Mesothelial cell of epicardium (in vitro differentiated cells): Measurements from ENCODE around the gene CLCN4. TPM values are rescaled to one million over a fixed set of nuclear protein-coding genes. Genes with fewer than 3 reads are reported as not detected.

ENCODE experiments used
- DNase-seq, 2 experiments: peaks; one replicate each; pipeline ENCODE4 v3.0.0; 2021; ENCODE audit warnings: low spot score in 2 of 2; ENCODE audit not compliant: unreplicated experiment in 2 of 2
- H3K27ac Mint-ChIP-seq: 2 replicates; pipeline ENCODE4 v1.8.0; 2021; ENCODE audit warnings: mixed read lengths
- H3K27me3 Mint-ChIP-seq: 2 replicates; pipeline ENCODE4 v1.8.0; 2021; ENCODE audit warnings: low read depth, mixed read lengths
- H3K36me3 Mint-ChIP-seq: 2 replicates; pipeline ENCODE4 v1.8.0; 2021; ENCODE audit warnings: mixed read lengths
- H3K4me1 Mint-ChIP-seq: 2 replicates; pipeline ENCODE4 v1.8.0; 2021; ENCODE audit warnings: mixed read lengths
- H3K4me3 Mint-ChIP-seq: 2 replicates; pipeline ENCODE4 v1.8.0; 2021; ENCODE audit warnings: mild to moderate bottlenecking, moderate library complexity, mixed read lengths
- H3K9me3 Mint-ChIP-seq: 2 replicates; pipeline ENCODE4 v1.8.0; 2021; ENCODE audit warnings: mixed read lengths
- total RNA-seq: library from RNA; stranded (reverse); gene quantifications from 3 replicates; pipeline ENCODE4 v1.2.1, GENCODE V29; 2021
- TF ChIP-seq, protein P1 (sequence below): fragments of 200-600 bp; sonication (generic); IDR thresholded peaks from one replicate; pipeline ENCODE4 v1.5.0; 2021; ENCODE audit warnings: antibody characterized with exemption; ENCODE audit not compliant: unreplicated experiment

Gene CLCN4
- total RNA-seq, 1 donor from 2014 or later = 8.6 TPM

DNA sequence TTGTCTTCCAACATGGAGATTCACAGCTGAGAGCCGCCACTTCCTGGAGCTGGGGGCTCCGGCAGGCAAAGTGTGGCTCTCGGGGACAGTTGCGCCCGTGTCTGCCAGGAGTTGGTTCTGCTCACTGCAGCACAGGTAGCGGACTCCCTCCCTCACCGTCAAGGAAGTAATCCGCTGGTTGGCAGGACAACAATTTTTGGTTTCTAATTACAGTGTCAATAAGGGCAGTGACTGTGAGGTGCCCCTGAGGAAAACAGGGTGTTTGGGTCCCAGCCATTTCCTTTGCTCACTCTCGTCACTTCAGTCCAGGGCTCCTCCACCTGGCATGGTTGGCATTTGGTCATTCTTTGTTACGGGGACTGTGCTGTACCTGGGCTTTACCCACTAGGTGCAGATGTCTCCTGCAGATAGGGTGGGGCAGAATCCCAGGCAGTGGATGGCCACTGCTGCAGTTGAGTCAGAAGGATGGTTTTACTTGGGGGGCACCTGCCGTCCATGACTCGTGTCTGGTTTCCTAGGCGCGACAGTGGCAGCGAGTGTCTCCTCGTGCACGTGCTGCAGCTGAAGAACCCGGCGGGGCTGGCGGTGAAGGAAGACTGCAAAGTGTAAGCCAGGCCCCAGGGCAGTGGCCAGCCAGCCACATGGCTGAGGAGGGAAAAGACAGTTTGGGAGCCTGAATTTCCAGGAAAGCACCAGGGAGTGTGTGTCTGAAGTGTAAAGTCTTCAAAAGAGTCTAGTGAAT is 32.1 kb upstream of the CLCN4 start:
- peaks cover 49% of the 10 kb centered on the region for H3K36me3 Mint-ChIP-seq
- H3K4me3 Mint-ChIP-seq = no peak overlapping the region
- no peak for DNase-seq
- H3K9me3 Mint-ChIP-seq = peaks cover 25% of the 10 kb centered on the region
- no peak overlapping the region for H3K27ac Mint-ChIP-seq
- TF ChIP-seq, protein P1, sequence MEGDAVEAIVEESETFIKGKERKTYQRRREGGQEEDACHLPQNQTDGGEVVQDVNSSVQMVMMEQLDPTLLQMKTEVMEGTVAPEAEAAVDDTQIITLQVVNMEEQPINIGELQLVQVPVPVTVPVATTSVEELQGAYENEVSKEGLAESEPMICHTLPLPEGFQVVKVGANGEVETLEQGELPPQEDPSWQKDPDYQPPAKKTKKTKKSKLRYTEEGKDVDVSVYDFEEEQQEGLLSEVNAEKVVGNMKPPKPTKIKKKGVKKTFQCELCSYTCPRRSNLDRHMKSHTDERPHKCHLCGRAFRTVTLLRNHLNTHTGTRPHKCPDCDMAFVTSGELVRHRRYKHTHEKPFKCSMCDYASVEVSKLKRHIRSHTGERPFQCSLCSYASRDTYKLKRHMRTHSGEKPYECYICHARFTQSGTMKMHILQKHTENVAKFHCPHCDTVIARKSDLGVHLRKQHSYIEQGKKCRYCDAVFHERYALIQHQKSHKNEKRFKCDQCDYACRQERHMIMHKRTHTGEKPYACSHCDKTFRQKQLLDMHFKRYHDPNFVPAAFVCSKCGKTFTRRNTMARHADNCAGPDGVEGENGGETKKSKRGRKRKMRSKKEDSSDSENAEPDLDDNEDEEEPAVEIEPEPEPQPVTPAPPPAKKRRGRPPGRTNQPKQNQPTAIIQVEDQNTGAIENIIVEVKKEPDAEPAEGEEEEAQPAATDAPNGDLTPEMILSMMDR = no peak
- H3K27me3 Mint-ChIP-seq = no peaks in the 10 kb centered on the region
- no peaks in the 10 kb centered on the region for H3K4me1 Mint-ChIP-seq

- DNase-seq = no peak
- no peaks in the 10 kb centered on the region for H3K27me3 Mint-ChIP-seq
- peaks cover 49% of the 10 kb centered on the region for H3K36me3 Mint-ChIP-seq
- TF ChIP-seq, protein P1 = no peak
- peaks cover 23% of the 10 kb centered on the region for H3K9me3 Mint-ChIP-seq
- H3K4me3 Mint-ChIP-seq = no peak overlapping the region
- H3K4me1 Mint-ChIP-seq = no peaks in the 10 kb centered on the region
- H3K27ac Mint-ChIP-seq = no peak overlapping the region
Measured at GRCh38 chrX:10125248-10125615, 31.5 kb upstream of the CLCN4 start.

- Mint-ChIP-seq H3K36me3 (peaks cover 49% of the 10 kb centered on the region), H3K4me3 (no peak overlapping the region), H3K27ac (no peak overlapping the region), H3K9me3 (peaks cover 18% of the 10 kb centered on the region), H3K27me3 (no peaks in the 10 kb centered on the region), H3K4me1 (no peaks in the 10 kb centered on the region)
- DNase-seq = no peak
- TF ChIP-seq, protein P1 = no peak
Measured at GRCh38 chrX:10126044-10126443, 30.7 kb upstream of the CLCN4 start.

DNA sequence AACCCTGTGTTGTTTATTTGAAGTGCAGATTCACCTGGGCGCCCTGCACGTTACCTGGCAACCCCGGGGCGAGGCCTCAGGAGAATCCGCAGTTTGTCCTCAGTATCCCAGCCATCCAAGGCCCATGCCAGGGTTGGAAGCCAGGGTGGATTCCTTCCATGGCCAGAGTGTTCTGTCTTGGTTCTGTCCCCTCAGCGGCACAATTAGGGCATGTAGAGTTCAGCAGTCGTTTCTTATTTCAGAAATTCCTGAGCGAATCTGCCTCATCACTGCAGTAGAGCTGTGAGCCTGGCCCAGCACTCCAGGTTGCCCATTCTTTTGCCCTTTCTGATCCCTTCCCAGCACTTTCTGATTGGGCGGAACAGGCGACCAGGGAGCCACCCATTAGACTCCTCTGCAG is 29.9 kb upstream of the CLCN4 start:
- TF ChIP-seq, protein P1 = no peak
- no peak for DNase-seq
- peaks cover 43% of the 10 kb centered on the region for H3K36me3 Mint-ChIP-seq
- no peaks in the 10 kb centered on the region for H3K27me3 Mint-ChIP-seq
- no peak overlapping the region for H3K4me3 Mint-ChIP-seq
- peaks cover 15% of the 10 kb centered on the region for H3K9me3 Mint-ChIP-seq
- H3K27ac Mint-ChIP-seq = no peak overlapping the region
- H3K4me1 Mint-ChIP-seq = no peaks in the 10 kb centered on the region

- peaks cover 19% of the 10 kb centered on the region for H3K9me3 Mint-ChIP-seq
- TF ChIP-seq, protein P1 = no peak
- peaks cover 47% of the 10 kb centered on the region for H3K36me3 Mint-ChIP-seq
- H3K27ac Mint-ChIP-seq = no peak overlapping the region
- no peak overlapping the region for H3K4me3 Mint-ChIP-seq
- H3K27me3 Mint-ChIP-seq = no peaks in the 10 kb centered on the region
- H3K4me1 Mint-ChIP-seq = no peaks in the 10 kb centered on the region
- no peak for DNase-seq
Measured at GRCh38 chrX:10128386-10128785, 28.4 kb upstream of the CLCN4 start.
